Progenitor cell of endocrine pancreas (in vitro differentiated cells): ENCODE measurements around the gene TEX38. TPM values are rescaled to one million over a fixed set of nuclear protein-coding genes. Genes with fewer than 3 reads are reported as not detected.

ENCODE experiments used
- DNase-seq: peaks from one replicate; pipeline ENCODE4 v3.0.0; 2021; ENCODE audit warnings: low spot score; ENCODE audit not compliant: unreplicated experiment
- H3K27ac Mint-ChIP-seq: 2 replicates; pipeline ENCODE4 v1.8.0; 2021; ENCODE audit warnings: mild to moderate bottlenecking, moderate library complexity, mixed read lengths
- H3K27me3 Mint-ChIP-seq: 2 replicates; pipeline ENCODE4 v1.8.0; 2021; ENCODE audit warnings: mixed read lengths
- H3K36me3 Mint-ChIP-seq: 2 replicates; pipeline ENCODE4 v1.8.0; 2022; ENCODE audit warnings: mixed read lengths; ENCODE audit not compliant: insufficient read depth
- H3K4me1 Mint-ChIP-seq: 2 replicates; pipeline ENCODE4 v1.8.0; 2021; ENCODE audit warnings: low read depth, mixed read lengths
- H3K4me3 Mint-ChIP-seq: 2 replicates; pipeline ENCODE4 v1.8.0; 2021; ENCODE audit warnings: low read depth, mild to moderate bottlenecking, moderate library complexity, mixed read lengths
- H3K9me3 Mint-ChIP-seq: 2 replicates; pipeline ENCODE4 v1.8.0; 2021; ENCODE audit warnings: low read depth, mixed read lengths
- CTCF ChIP-seq: fragments of 200-600 bp; sonication (generic); IDR thresholded peaks from one replicate; pipeline ENCODE4 v1.5.0; 2021; ENCODE audit warnings: antibody characterized with exemption, mild to moderate bottlenecking; ENCODE audit not compliant: unreplicated experiment
- total RNA-seq: library from RNA; stranded (reverse); gene quantifications from 2 replicates; pipeline ENCODE4 v1.2.1, GENCODE V29; 2021

The TEX38 gene
- total RNA-seq, 1 donor from 2014 or later = 0.38 TPM

DNA sequence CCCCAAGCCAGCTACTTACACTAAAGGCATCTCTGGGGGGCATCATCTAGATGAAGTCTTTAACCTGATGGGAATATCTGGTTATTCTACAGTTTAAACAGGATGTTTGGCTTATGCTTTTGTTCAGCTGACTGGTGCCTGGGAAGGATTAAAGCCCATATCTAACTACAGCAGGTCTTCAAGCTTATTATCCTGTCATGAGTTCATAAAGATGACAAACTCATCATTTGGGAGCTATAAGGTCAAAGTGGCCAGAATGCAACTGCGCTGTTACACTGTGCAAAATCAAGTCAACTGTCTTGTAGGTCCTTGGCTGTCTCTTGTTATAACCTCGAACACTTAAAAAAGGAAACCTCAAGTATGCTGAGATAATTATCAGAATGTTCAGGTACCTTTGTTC is 36.4 kb upstream of the TEX38 start:
- H3K27me3 Mint-ChIP-seq = no peaks in the 10 kb centered on the region
- no peak for DNase-seq
- no peak for TF ChIP-seq CTCF
- no peak overlapping the region for H3K27ac Mint-ChIP-seq
- H3K36me3 Mint-ChIP-seq = peaks cover 18% of the 10 kb centered on the region
- peaks cover 14% of the 10 kb centered on the region for H3K4me1 Mint-ChIP-seq
- no peaks in the 10 kb centered on the region for H3K9me3 Mint-ChIP-seq
- no peak overlapping the region for H3K4me3 Mint-ChIP-seq

- TF ChIP-seq CTCF = no peak
- Mint-ChIP-seq H3K9me3 (no peaks in the 10 kb centered on the region), H3K4me3 (no peak overlapping the region), H3K27ac (no peak overlapping the region), H3K36me3 (peaks cover 24% of the 10 kb centered on the region), H3K27me3 (no peaks in the 10 kb centered on the region), H3K4me1 (peaks cover 14% of the 10 kb centered on the region)
- DNase-seq = no peak
These were observed 34.1 kb upstream of the TEX38 start for GRCh38 chr1:46637444-46638083.

DNA sequence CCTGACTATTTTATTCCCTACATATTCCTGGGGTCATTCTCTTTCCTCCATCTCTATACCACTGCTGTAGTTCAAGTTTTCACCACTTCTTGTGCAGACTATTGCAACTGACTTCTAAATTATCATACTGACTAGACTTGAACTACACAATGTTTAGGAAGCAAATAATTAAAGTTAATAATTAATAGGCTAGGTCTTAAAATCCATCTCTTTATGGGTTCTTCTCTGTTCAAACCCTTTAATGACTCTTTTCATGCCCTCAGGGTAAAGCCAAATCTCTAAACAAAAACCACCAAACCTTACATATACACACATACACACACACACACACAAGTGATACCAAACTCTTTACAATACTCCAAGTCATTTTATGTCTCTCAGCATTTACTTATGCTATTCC is 32.7 kb upstream of the TEX38 start:
- peaks cover 18% of the 10 kb centered on the region for H3K36me3 Mint-ChIP-seq
- DNase-seq = no peak
- no peak overlapping the region for H3K27ac Mint-ChIP-seq
- no peaks in the 10 kb centered on the region for H3K27me3 Mint-ChIP-seq
- peaks cover 14% of the 10 kb centered on the region for H3K4me1 Mint-ChIP-seq
- H3K4me3 Mint-ChIP-seq = no peak overlapping the region
- no peak for TF ChIP-seq CTCF
- no peaks in the 10 kb centered on the region for H3K9me3 Mint-ChIP-seq

DNA sequence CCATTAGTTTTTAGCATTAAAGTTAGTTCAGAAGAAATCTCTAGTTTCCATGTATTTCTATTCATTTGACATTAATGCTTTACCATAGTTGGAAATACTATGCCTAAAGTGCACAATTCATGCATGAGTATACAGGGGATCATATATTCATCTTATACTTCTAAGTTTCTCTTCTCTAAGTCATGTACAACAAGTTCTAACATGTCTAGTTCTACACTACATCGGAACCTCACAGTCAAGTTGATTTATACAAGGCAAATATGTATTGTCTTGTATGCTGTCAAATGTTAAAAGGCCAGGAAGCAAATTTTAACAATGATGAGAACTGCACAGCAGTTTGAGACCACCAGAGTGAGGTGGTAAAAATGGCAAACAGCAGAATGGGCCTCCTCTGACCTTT is 32.1 kb upstream of the TEX38 start:
- Mint-ChIP-seq H3K4me3 (no peak overlapping the region), H3K4me1 (peaks cover 14% of the 10 kb centered on the region), H3K9me3 (no peaks in the 10 kb centered on the region), H3K27ac (no peak overlapping the region), H3K36me3 (peaks cover 18% of the 10 kb centered on the region), H3K27me3 (no peaks in the 10 kb centered on the region)
- TF ChIP-seq CTCF = no peak
- DNase-seq = no peak

GRCh38 chr1:46642115-46642680 is 29.5 kb upstream of the TEX38 start:
- no peak for DNase-seq
- no peak overlapping the region for H3K4me3 Mint-ChIP-seq
- H3K27ac Mint-ChIP-seq = no peak overlapping the region
- no peaks in the 10 kb centered on the region for H3K9me3 Mint-ChIP-seq
- H3K4me1 Mint-ChIP-seq = peaks cover 14% of the 10 kb centered on the region
- no peaks in the 10 kb centered on the region for H3K27me3 Mint-ChIP-seq
- H3K36me3 Mint-ChIP-seq = peaks cover 22% of the 10 kb centered on the region
- no peak for TF ChIP-seq CTCF
